Activated T-cell treated with anti-CD3 and anti-CD28 coated beads, Interleukin-2, amount 50 U/mL, for 48 hours (primary cell): ENCODE results near the gene MRPS7.

Source experiments
- DNase-seq, 2 experiments: peaks; one replicate each; pipeline ENCODE4 v3.0.0-alpha.2; 2020

Gene MRPS7

GRCh38 chr17:75315541-75316243 is 54.0 kb downstream of the MRPS7 start:
- DNase-seq: peak; percentile 51 to 54
